NCI-H1694 treated with DMSO at 0.1 percent for 48 hours (cell line): ENCODE measurements around the gene ATP8A2.

Source experiments
- DNase-seq: peaks from one replicate; lab custom pipeline; 2025; lab: John Stamatoyannopoulos, UW

Gene ATP8A2

GRCh38 chr13:25885418-25885817, 513.6 kb downstream of the ATP8A2 start:
- DNase-seq = no peak

GRCh38 chr13:25886438-25887214, 514.9 kb downstream of the ATP8A2 start:
- DNase-seq = no peak

- no peak for DNase-seq
Observed at GRCh38 chr13:25887962-25888655, 516.3 kb downstream of the ATP8A2 start.

GRCh38 chr13:25890671-25891212, 519.0 kb downstream of the ATP8A2 start:
- peak; percentile 63 for DNase-seq

- DNase-seq = no peak
Observed at GRCh38 chr13:25898991-25899390, 527.2 kb downstream of the ATP8A2 start.

- no peak for DNase-seq
Observed at GRCh38 chr13:25899464-25899863, 527.7 kb downstream of the ATP8A2 start.

GRCh38 chr13:25899952-25900351, 528.2 kb downstream of the ATP8A2 start:
- DNase-seq = no peak

GRCh38 chr13:25901460-25902376, 529.9 kb downstream of the ATP8A2 start:
- DNase-seq = no peak

GRCh38 chr13:25902455-25902854, 530.7 kb downstream of the ATP8A2 start:
- no peak for DNase-seq

GRCh38 chr13:25902891-25903341, 531.1 kb downstream of the ATP8A2 start:
- no peak for DNase-seq

- no peak for DNase-seq
Observed at GRCh38 chr13:25904830-25905229, 533.1 kb downstream of the ATP8A2 start.

GRCh38 chr13:25905611-25906010, 533.8 kb downstream of the ATP8A2 start:
- DNase-seq = no peak

GRCh38 chr13:25906191-25906661, 534.5 kb downstream of the ATP8A2 start:
- no peak for DNase-seq

GRCh38 chr13:25908366-25908765, 536.6 kb downstream of the ATP8A2 start:
- no peak for DNase-seq

GRCh38 chr13:25910243-25910642, 538.5 kb downstream of the ATP8A2 start:
- DNase-seq = no peak

GRCh38 chr13:25910991-25911419, 539.2 kb downstream of the ATP8A2 start:
- DNase-seq = no peak

- DNase-seq = peak; percentile 82
Observed at GRCh38 chr13:25912961-25913360, 541.2 kb downstream of the ATP8A2 start.

- DNase-seq = no peak
Observed at GRCh38 chr13:25915840-25916518, 544.2 kb downstream of the ATP8A2 start.

GRCh38 chr13:25920277-25920676, 548.5 kb downstream of the ATP8A2 start:
- DNase-seq = no peak

- no peak for DNase-seq
Observed at GRCh38 chr13:25920931-25921330, 549.2 kb downstream of the ATP8A2 start.

GRCh38 chr13:25922376-25922775, 550.6 kb downstream of the ATP8A2 start:
- no peak for DNase-seq
